ENCODE results near the gene BAMBI.
"Not testable (repeated sequence)": the region's sequence is repeated elsewhere in the genome, so short reads cannot be mapped to it uniquely, and the experiment has no call there.

Gene BAMBI
- long read RNA-seq, donor 1, transcript BAMBI-201 (3 exons, 1,877 nt) = major isoform, 35 of 58 reads
- long read RNA-seq, donor 1, partial matches to known transcripts = 20 of 58 reads
- long read RNA-seq, donor 1, other reads (novel, unspliced or antisense) = 0 of 58 reads
- long read RNA-seq, donor 2, transcript BAMBI-201 (3 exons, 1,877 nt) = major isoform, 16 of 17 reads
- long read RNA-seq, donor 2, partial matches to known transcripts = 0 of 17 reads
- long read RNA-seq, donor 2, other reads (novel, unspliced or antisense) = 0 of 17 reads
- long read RNA-seq, donor 3, transcript BAMBI-201 (3 exons, 1,877 nt) = major isoform, 18 of 28 reads
- long read RNA-seq, donor 3, partial matches to known transcripts = 8 of 28 reads
- long read RNA-seq, donor 3, other reads (novel, unspliced or antisense) = 0 of 28 reads
- long read RNA-seq, donor 4, transcript BAMBI-202 (2 exons, 1,884 nt) = minor isoform, 5 of 33 reads
- long read RNA-seq, donor 4, transcript BAMBI-201 (3 exons, 1,877 nt) = major isoform, 28 of 33 reads
- long read RNA-seq, donor 4, partial matches to known transcripts = 0 of 33 reads
- long read RNA-seq, donor 4, other reads (novel, unspliced or antisense) = 0 of 33 reads
- long read RNA-seq, donor 5, transcript BAMBI-201 (3 exons, 1,877 nt) = major isoform, 40 of 40 reads
- long read RNA-seq, donor 5, partial matches to known transcripts = 0 of 40 reads
- long read RNA-seq, donor 5, other reads (novel, unspliced or antisense) = 0 of 40 reads
- long read RNA-seq, donor 6, transcript BAMBI-201 (3 exons, 1,877 nt) = major isoform, 32 of 44 reads
- long read RNA-seq, donor 6, transcript BAMBI-202 (2 exons, 1,884 nt) = minor isoform, 12 of 44 reads
- long read RNA-seq, donor 6, partial matches to known transcripts = 0 of 44 reads
- long read RNA-seq, donor 6, other reads (novel, unspliced or antisense) = 0 of 44 reads
- long read RNA-seq, donor 7, transcript BAMBI-201 (3 exons, 1,877 nt) = major isoform, 47 of 64 reads
- long read RNA-seq, donor 7, transcript BAMBI-202 (2 exons, 1,884 nt) = minor isoform, 12 of 64 reads
- long read RNA-seq, donor 7, partial matches to known transcripts = 5 of 64 reads
- long read RNA-seq, donor 7, other reads (novel, unspliced or antisense) = 0 of 64 reads
- long read RNA-seq, donor 8, transcript BAMBI-201 (3 exons, 1,877 nt) = major isoform, 30 of 33 reads
- long read RNA-seq, donor 8, partial matches to known transcripts = 0 of 33 reads
- long read RNA-seq, donor 8, other reads (novel, unspliced or antisense) = 0 of 33 reads

- peak; percentile 94 for DNase-seq
These were observed at the start of gene BAMBI for GRCh38 chr10:28676968-28677887. TSS of gene BAMBI (plus strand) at chr10:28677521. CDS start at chr10:28677898, 377 bp downstream.

GRCh38 chr10:28628184-28628893, 49.0 kb upstream of the BAMBI start:
- DNase-seq = peak; percentile 53

GRCh38 chr10:28631896-28632583, 45.3 kb upstream of the BAMBI start:
- DNase-seq = no peak

GRCh38 chr10:28632584-28632945, 44.8 kb upstream of the BAMBI start:
- DNase-seq = no peak

- no peak for DNase-seq
These were observed 43.6 kb upstream of the BAMBI start for GRCh38 chr10:28633750-28634149.

- DNase-seq = no peak
These were observed 40.0 kb upstream of the BAMBI start for GRCh38 chr10:28637346-28637745.

- no peak for DNase-seq
These were observed 38.9 kb upstream of the BAMBI start for GRCh38 chr10:28638392-28638791.

GRCh38 chr10:28640551-28640950, 36.8 kb upstream of the BAMBI start:
- no peak for DNase-seq

GRCh38 chr10:28644647-28645046, 32.7 kb upstream of the BAMBI start:
- DNase-seq = no peak

GRCh38 chr10:28652106-28652505, 25.2 kb upstream of the BAMBI start:
- DNase-seq = no peak

GRCh38 chr10:28652703-28653102, 24.6 kb upstream of the BAMBI start:
- no peak for DNase-seq

GRCh38 chr10:28658824-28659223, 18.5 kb upstream of the BAMBI start:
- not testable (repeated sequence) for DNase-seq

GRCh38 chr10:28661035-28661434, 16.3 kb upstream of the BAMBI start:
- no peak for DNase-seq

GRCh38 chr10:28663576-28664368, 13.5 kb upstream of the BAMBI start:
- DNase-seq = peak; percentile 54

- no peak for DNase-seq
These were observed 13.0 kb upstream of the BAMBI start for GRCh38 chr10:28664369-28664740.

GRCh38 chr10:28666751-28667467, 10.4 kb upstream of the BAMBI start:
- no peak for DNase-seq

- DNase-seq = peak; percentile 82
These were observed 8.7 kb upstream of the BAMBI start for GRCh38 chr10:28668363-28669226.
